Measurements from ENCODE around the gene LINGO4.
"Not testable (repeated sequence)": the region's sequence is repeated elsewhere in the genome, so short reads cannot be mapped to it uniquely, and the experiment has no call there.

The LINGO4 gene

GRCh38 chr1:151801846-151802245 lies 3.4 kb downstream of the LINGO4 start:
- Histone ChIP-seq H3K36me3 (ENCODE audit: insufficient read depth, low read length) (no peaks in the 10 kb centered on the region), H3K27me3 (ENCODE audit: insufficient read depth, low read length) (peaks cover 56% of the 10 kb centered on the region), H3K9me3 (ENCODE audit: low read length) (no peaks in the 10 kb centered on the region), H3K4me1 (ENCODE audit: insufficient read depth, low read length) (no peaks in the 10 kb centered on the region), H2AFZ (ENCODE audit: low read depth, low read length) (no peak overlapping the region), H3K4me3 (ENCODE audit: low read length) (no peak overlapping the region)

- no peak overlapping the region for H2AFZ ChIP-seq (ENCODE audit: low read depth, low read length)
- no peaks in the 10 kb centered on the region for H3K4me1 ChIP-seq (ENCODE audit: insufficient read depth, low read length)
- no peaks in the 10 kb centered on the region for H3K36me3 ChIP-seq (ENCODE audit: insufficient read depth, low read length)
- H3K9me3 ChIP-seq (ENCODE audit: low read length), result no peaks in the 10 kb centered on the region
- no peak overlapping the region for H3K4me3 ChIP-seq (ENCODE audit: low read length)
- peaks cover 54% of the 10 kb centered on the region for H3K27me3 ChIP-seq (ENCODE audit: insufficient read depth, low read length)
These were observed 3.9 kb downstream of the LINGO4 start for GRCh38 chr1:151801310-151801820.

- Histone ChIP-seq H3K4me3 (ENCODE audit: low read length) (no peak overlapping the region), H3K9me3 (ENCODE audit: low read length) (no peaks in the 10 kb centered on the region), H3K4me1 (ENCODE audit: insufficient read depth, low read length) (no peaks in the 10 kb centered on the region), H2AFZ (ENCODE audit: low read depth, low read length) (no peak overlapping the region), H3K27me3 (ENCODE audit: insufficient read depth, low read length) (peaks cover 48% of the 10 kb centered on the region), H3K36me3 (ENCODE audit: insufficient read depth, low read length) (no peaks in the 10 kb centered on the region)
These were observed 4.4 kb downstream of the LINGO4 start for GRCh38 chr1:151800830-151801229.

GRCh38 chr1:151799179-151800022 lies 5.8 kb downstream of the LINGO4 start:
- no peaks in the 10 kb centered on the region for H3K4me1 ChIP-seq (ENCODE audit: insufficient read depth, low read length)
- H3K4me3 ChIP-seq (ENCODE audit: low read length), result no peak overlapping the region
- no peak overlapping the region for H2AFZ ChIP-seq (ENCODE audit: low read depth, low read length)
- H3K9me3 ChIP-seq (ENCODE audit: low read length), result no peaks in the 10 kb centered on the region
- H3K36me3 ChIP-seq (ENCODE audit: insufficient read depth, low read length), result peaks cover under 1% of the 10 kb centered on the region
- H3K27me3 ChIP-seq (ENCODE audit: insufficient read depth, low read length), result peaks cover 34% of the 10 kb centered on the region

GRCh38 chr1:151798571-151798970 lies 6.6 kb downstream of the LINGO4 start:
- Histone ChIP-seq H3K9me3 (ENCODE audit: low read length) (no peaks in the 10 kb centered on the region), H3K4me3 (ENCODE audit: low read length) (no peak overlapping the region), H3K27me3 (ENCODE audit: insufficient read depth, low read length) (peaks cover 26% of the 10 kb centered on the region), H3K36me3 (ENCODE audit: insufficient read depth, low read length) (peaks cover 4% of the 10 kb centered on the region), H2AFZ (ENCODE audit: low read depth, low read length) (no peak overlapping the region), H3K4me1 (ENCODE audit: insufficient read depth, low read length) (no peaks in the 10 kb centered on the region)

- Histone ChIP-seq H3K36me3 (ENCODE audit: insufficient read depth, low read length) (peaks cover 4% of the 10 kb centered on the region), H2AFZ (ENCODE audit: low read depth, low read length) (peak overlapping the region; percentile 88), H3K4me3 (ENCODE audit: low read length) (peak overlapping the region; percentile 86), H3K4me1 (ENCODE audit: insufficient read depth, low read length) (no peaks in the 10 kb centered on the region), H3K9me3 (ENCODE audit: low read length) (no peaks in the 10 kb centered on the region), H3K27me3 (ENCODE audit: insufficient read depth, low read length) (no peaks in the 10 kb centered on the region)
These were observed 14.1 kb downstream of the LINGO4 start for GRCh38 chr1:151790940-151791651.

- H3K4me3 ChIP-seq (ENCODE audit: low read length), result peak within 1 kb of the TSS; percentile 86
- no peaks in the 10 kb centered on the region for H3K9me3 ChIP-seq (ENCODE audit: low read length)
- H2AFZ ChIP-seq (ENCODE audit: low read depth, low read length), result peak within 1 kb of the TSS; percentile 88
- no peaks in the 10 kb centered on the region for H3K27me3 ChIP-seq (ENCODE audit: insufficient read depth, low read length)
- H3K36me3 ChIP-seq (ENCODE audit: insufficient read depth, low read length), result peaks cover 4% of the 10 kb centered on the region
- no peaks in the 10 kb centered on the region for H3K4me1 ChIP-seq (ENCODE audit: insufficient read depth, low read length)
These were observed 14.9 kb downstream of the LINGO4 start, which contains the start of gene TDRKH for GRCh38 chr1:151790071-151790939. TSS of gene TDRKH (minus strand) at chr1:151790500. CDS start at chr1:151783022, 7,478 bp downstream.

- no peaks in the 10 kb centered on the region for H3K4me1 ChIP-seq (ENCODE audit: insufficient read depth, low read length)
- no peak overlapping the region for H3K4me3 ChIP-seq (ENCODE audit: low read length)
- H3K9me3 ChIP-seq (ENCODE audit: low read length), result no peaks in the 10 kb centered on the region
- H3K36me3 ChIP-seq (ENCODE audit: insufficient read depth, low read length), result no peaks in the 10 kb centered on the region
- no peaks in the 10 kb centered on the region for H3K27me3 ChIP-seq (ENCODE audit: insufficient read depth, low read length)
- H2AFZ ChIP-seq (ENCODE audit: low read depth, low read length), result no peak overlapping the region
These were observed 17.5 kb downstream of the LINGO4 start for GRCh38 chr1:151787689-151788088.

GRCh38 chr1:151783796-151784195 lies 21.4 kb downstream of the LINGO4 start:
- H3K4me3 ChIP-seq (ENCODE audit: low read length), result no peak overlapping the region
- no peaks in the 10 kb centered on the region for H3K27me3 ChIP-seq (ENCODE audit: insufficient read depth, low read length)
- no peaks in the 10 kb centered on the region for H3K4me1 ChIP-seq (ENCODE audit: insufficient read depth, low read length)
- H2AFZ ChIP-seq (ENCODE audit: low read depth, low read length), result no peak overlapping the region
- H3K36me3 ChIP-seq (ENCODE audit: insufficient read depth, low read length), result peaks cover 23% of the 10 kb centered on the region
- peaks cover 3% of the 10 kb centered on the region for H3K9me3 ChIP-seq (ENCODE audit: low read length)

- peaks cover 32% of the 10 kb centered on the region for H3K36me3 ChIP-seq (ENCODE audit: insufficient read depth, low read length)
- no peaks in the 10 kb centered on the region for H3K4me1 ChIP-seq (ENCODE audit: insufficient read depth, low read length)
- H3K27me3 ChIP-seq (ENCODE audit: insufficient read depth, low read length), result no peaks in the 10 kb centered on the region
- peaks cover 3% of the 10 kb centered on the region for H3K9me3 ChIP-seq (ENCODE audit: low read length)
- H2AFZ ChIP-seq (ENCODE audit: low read depth, low read length), result no peak overlapping the region
- H3K4me3 ChIP-seq (ENCODE audit: low read length), result no peak overlapping the region
These were observed 22.5 kb downstream of the LINGO4 start for GRCh38 chr1:151782741-151783140.

GRCh38 chr1:151782026-151782425 lies 23.2 kb downstream of the LINGO4 start:
- not testable (repeated sequence) for H3K4me1 ChIP-seq (ENCODE audit: insufficient read depth, low read length); H2AFZ ChIP-seq (ENCODE audit: low read depth, low read length)
- peaks cover 37% of the 10 kb centered on the region for H3K36me3 ChIP-seq (ENCODE audit: insufficient read depth, low read length)

GRCh38 chr1:151780736-151781135 lies 24.5 kb downstream of the LINGO4 start:
- H2AFZ ChIP-seq (ENCODE audit: low read depth, low read length); H3K9me3 ChIP-seq (ENCODE audit: low read length); H3K4me1 ChIP-seq (ENCODE audit: insufficient read depth, low read length); H3K4me3 ChIP-seq (ENCODE audit: low read length); H3K27me3 ChIP-seq (ENCODE audit: insufficient read depth, low read length): not testable (repeated sequence)
- H3K36me3 ChIP-seq (ENCODE audit: insufficient read depth, low read length), result peaks cover 48% of the 10 kb centered on the region

More at GRCh38 chr1:151782026-151782425, 23.2 kb downstream of the LINGO4 start:
- H3K9me3 ChIP-seq (ENCODE audit: low read length); H3K27me3 ChIP-seq (ENCODE audit: insufficient read depth, low read length); H3K4me3 ChIP-seq (ENCODE audit: low read length): not testable (repeated sequence)
